Amniotic epithelial cell (primary cell): ENCODE measurements around the gene PLCD1.
A peak's percentile ranks its signal among the peaks of the same experiment; 100 is the strongest.

Experiments used
- DNase-seq: peaks from one replicate; pipeline ENCODE4 v3.0.0-alpha.2; 2010; ENCODE audit warnings: low read depth

Gene PLCD1

DNA sequence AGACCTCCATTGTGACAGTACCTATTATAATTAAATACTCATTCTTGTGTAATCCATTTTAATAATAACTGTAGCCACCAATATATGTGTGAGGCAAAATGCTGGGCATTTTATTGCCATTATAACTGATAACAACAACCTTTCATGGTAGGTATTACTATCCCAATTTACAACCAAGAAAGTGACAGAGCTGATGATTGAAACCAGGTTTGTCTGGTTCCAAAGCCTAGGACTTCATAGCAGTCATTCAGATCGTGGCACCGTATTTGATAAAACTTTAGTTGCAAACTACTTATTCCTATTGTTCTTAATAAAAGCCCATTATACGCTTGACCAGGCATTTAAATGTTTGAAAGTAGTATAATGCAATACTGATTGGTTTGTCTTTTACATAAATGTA, 65.3 kb downstream of the PLCD1 start:
- DNase-seq, result no peak

DNA sequence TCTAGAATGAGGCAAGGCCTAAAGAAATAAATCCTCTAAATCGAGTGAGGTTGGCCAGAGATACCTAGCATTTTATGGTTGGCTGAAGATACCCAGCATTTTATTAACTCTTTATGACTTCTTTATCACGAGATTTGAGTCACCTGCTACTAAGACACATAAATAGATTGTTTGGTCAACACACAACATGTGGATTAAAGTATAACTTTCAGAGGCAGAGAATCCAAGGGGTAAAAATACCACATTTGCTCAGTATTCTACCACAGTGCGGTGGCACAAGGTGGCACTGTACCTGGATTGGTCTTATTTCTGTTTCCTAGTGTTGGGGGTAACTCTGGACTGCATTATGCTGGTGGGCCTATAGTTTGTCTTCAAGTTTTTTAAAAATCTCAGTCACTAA, 65.8 kb downstream of the PLCD1 start:
- DNase-seq, result no peak

DNA sequence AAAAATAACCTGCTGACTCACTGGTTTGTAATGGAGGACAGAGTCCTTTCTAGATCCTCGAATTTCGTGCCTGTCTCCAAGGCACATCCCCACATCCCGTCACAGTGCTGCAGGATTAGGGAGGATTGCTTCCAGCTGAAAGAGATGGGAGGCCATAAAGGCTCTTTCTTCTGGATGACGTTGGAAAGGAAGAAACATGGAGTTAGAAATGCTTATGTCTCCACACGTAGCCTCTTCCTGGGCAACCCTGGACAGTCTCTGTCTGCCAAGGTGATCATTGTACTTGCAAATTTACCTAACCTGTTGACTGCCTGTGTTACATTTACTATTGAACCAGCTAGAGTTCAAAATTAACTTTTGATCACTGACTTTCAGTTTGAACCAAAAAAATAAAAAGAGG, 66.4 kb downstream of the PLCD1 start:
- peak; percentile 20 for DNase-seq

DNA sequence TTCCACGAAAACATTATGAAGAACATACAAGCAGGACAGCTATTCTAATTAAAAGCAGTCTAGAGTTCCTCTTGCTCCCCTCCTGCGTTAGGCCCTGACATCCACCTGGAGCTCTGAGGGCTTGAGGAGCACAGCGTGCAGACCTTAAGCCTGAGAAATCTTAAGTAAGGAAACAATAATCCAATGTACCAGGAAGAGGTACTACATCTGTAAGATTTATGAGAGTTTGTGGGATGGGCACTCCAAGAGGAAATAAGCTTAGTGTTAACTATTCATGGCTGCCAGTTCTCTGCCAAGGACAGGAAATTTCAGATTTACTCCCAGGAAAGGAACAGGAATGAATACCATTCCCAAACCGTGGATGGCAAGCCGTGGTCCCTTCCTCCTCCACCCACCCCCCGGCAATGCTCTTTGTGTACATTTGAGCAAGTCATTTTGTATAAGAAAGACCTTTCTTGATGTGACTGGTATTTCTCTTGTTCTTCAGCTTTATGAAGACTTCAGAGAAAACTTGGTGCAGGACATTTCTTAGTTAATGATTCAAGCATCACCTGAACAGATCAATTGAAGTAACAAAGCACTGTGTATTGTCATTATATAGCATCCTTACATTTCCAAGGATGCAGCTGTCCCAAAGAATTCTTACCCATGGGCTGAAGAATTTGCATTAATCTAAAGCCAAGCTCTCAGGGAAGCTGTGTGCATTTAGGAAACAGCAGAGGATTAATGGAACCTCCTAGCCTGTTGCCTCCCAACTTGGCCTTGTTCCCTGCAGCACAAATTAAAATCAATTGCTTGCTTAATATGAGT, 67.6 kb downstream of the PLCD1 start:
- DNase-seq, result no peak

DNA sequence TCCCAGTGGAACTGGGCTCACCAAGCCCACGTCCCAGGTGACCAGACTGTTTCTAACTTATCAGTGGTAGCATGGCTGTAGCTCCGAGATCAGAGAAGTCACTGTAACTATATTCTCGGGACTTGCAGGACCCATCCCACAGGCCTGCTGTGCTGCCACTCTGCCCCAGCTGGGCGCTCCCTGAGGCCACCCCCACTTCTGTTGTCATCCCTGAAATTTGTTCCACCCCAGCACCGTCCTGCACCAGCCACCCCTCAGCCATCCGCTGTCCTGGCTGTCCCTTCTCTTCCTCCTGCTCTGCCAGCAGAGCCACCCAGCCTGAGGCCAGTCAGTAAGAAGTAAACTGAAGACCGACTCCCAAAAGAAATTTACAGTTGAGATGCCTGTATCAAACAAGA, 71.9 kb downstream of the PLCD1 start:
- no peak for DNase-seq
